Kidney tubule cell (primary cell): ENCODE measurements around the gene CUL1.

Experiments
- DNase-seq: peaks from one replicate; pipeline ENCODE4 v3.0.0-alpha.2; 2018; ENCODE audit warnings: low spot score

The CUL1 gene

GRCh38 chr7:148718431-148718830, 19.7 kb downstream of the CUL1 start:
- DNase-seq: no peak

GRCh38 chr7:148719753-148720152, 21.1 kb downstream of the CUL1 start:
- no peak for DNase-seq

GRCh38 chr7:148720472-148720871, 21.8 kb downstream of the CUL1 start:
- no peak for DNase-seq

GRCh38 chr7:148721390-148721789, 22.7 kb downstream of the CUL1 start:
- no peak for DNase-seq

GRCh38 chr7:148722340-148723165, 23.9 kb downstream of the CUL1 start:
- DNase-seq: no peak

- no peak for DNase-seq
These were observed 24.5 kb downstream of the CUL1 start for GRCh38 chr7:148723166-148723559.

- DNase-seq: no peak
These were observed 25.1 kb downstream of the CUL1 start for GRCh38 chr7:148723846-148724245.

GRCh38 chr7:148726385-148726784, 27.7 kb downstream of the CUL1 start:
- DNase-seq: no peak

- peak; percentile 55 for DNase-seq
These were observed 29.0 kb downstream of the CUL1 start for GRCh38 chr7:148727501-148728278.

- DNase-seq: no peak
These were observed 31.5 kb downstream of the CUL1 start for GRCh38 chr7:148729984-148730733.

- DNase-seq: peak; percentile 34
These were observed 34.2 kb downstream of the CUL1 start for GRCh38 chr7:148732862-148733261.

- DNase-seq: no peak
These were observed 34.8 kb downstream of the CUL1 start for GRCh38 chr7:148733496-148733895.

- no peak for DNase-seq
These were observed 36.4 kb downstream of the CUL1 start for GRCh38 chr7:148735141-148735540.

GRCh38 chr7:148735967-148736366, 37.3 kb downstream of the CUL1 start:
- DNase-seq: no peak

- peak; percentile 40 for DNase-seq
These were observed 40.2 kb downstream of the CUL1 start for GRCh38 chr7:148738737-148739535.

- no peak for DNase-seq
These were observed 47.4 kb downstream of the CUL1 start for GRCh38 chr7:148746135-148746534.

- DNase-seq: peak; percentile 39
These were observed 48.6 kb downstream of the CUL1 start for GRCh38 chr7:148747274-148747673.

- DNase-seq: no peak
These were observed 52.0 kb downstream of the CUL1 start for GRCh38 chr7:148750442-148751355.

GRCh38 chr7:148753224-148753623, 54.5 kb downstream of the CUL1 start:
- DNase-seq: no peak

GRCh38 chr7:148754912-148755311, 56.2 kb downstream of the CUL1 start:
- DNase-seq: no peak
